Natural killer cell (primary cell): ENCODE measurements around the gene ABCC4. TPM values are rescaled to one million over a fixed set of nuclear protein-coding genes. Genes with fewer than 3 reads are reported as not detected.

Source experiments
- ATAC-seq, 3 donors: fragments of 150-1000 bp in 2 of 3; fragments of 200-7000 bp in 1 of 3; cut with Tn5 transposase; 1 replicate in 1 of 3; 2 replicates in 2 of 3; pipeline ENCODE4 v1.10.0; 2021; ENCODE audit warnings: mild to moderate bottlenecking in 2 of 3, moderate library complexity in 2 of 3
- DNase-seq, 2 donors: peaks; one replicate each; pipeline versions ENCODE4 v3.0.0 to v3.0.0-alpha.2; 2013 to 2021; ENCODE audit warnings: mixed read lengths in 1 of 2
- H3K27ac ChIP-seq: one replicate; pipeline ENCODE4 v1.5.1; 2013; ENCODE audit warnings: mild to moderate bottlenecking, low read length
- H3K27me3 ChIP-seq: one replicate; pipeline ENCODE4 v1.6.1; 2013; ENCODE audit warnings: low read length; ENCODE audit not compliant: control insufficient read depth, insufficient read depth
- H3K36me3 ChIP-seq: one replicate; pipeline ENCODE4 v1.6.1; 2013; ENCODE audit warnings: low read length; ENCODE audit not compliant: control insufficient read depth, insufficient read depth
- H3K4me1 ChIP-seq: one replicate; pipeline ENCODE4 v1.6.1; 2013; ENCODE audit warnings: low read length; ENCODE audit not compliant: control insufficient read depth, insufficient read depth
- H3K4me3 ChIP-seq: one replicate; pipeline ENCODE4 v1.5.1; 2013; ENCODE audit warnings: low read length
- H3K9me3 ChIP-seq: one replicate; pipeline ENCODE4 v1.6.1; 2013; ENCODE audit warnings: low read length; ENCODE audit not compliant: control insufficient read depth, insufficient read depth
- H3K27ac Mint-ChIP-seq, 2 donors: one replicate each; pipeline ENCODE4 v1.8.0; 2022; ENCODE audit warnings: mild to moderate bottlenecking in 2 of 2, mixed read lengths in 2 of 2, moderate library complexity in 1 of 2
- H3K27me3 Mint-ChIP-seq, 2 donors: one replicate each; pipeline ENCODE4 v1.8.0; 2022; ENCODE audit warnings: low read depth in 2 of 2, mixed read lengths in 2 of 2
- H3K36me3 Mint-ChIP-seq: one replicate; pipeline ENCODE4 v1.8.0; 2022; ENCODE audit warnings: mixed read lengths
- H3K4me1 Mint-ChIP-seq, 2 donors: one replicate each; pipeline ENCODE4 v1.8.0; 2022; ENCODE audit warnings: mixed read lengths in 2 of 2
- H3K4me3 Mint-ChIP-seq: one replicate; pipeline ENCODE4 v1.8.0; 2022; ENCODE audit warnings: mild to moderate bottlenecking, moderate library complexity, mixed read lengths
- H3K9me3 Mint-ChIP-seq, 2 donors: one replicate each; pipeline ENCODE4 v1.8.0; 2022; ENCODE audit warnings: mixed read lengths in 2 of 2
- CTCF ChIP-seq: fragments of 200-600 bp; IDR thresholded peaks from one replicate; pipeline ENCODE4 v1.8.0; 2022; ENCODE audit warnings: antibody characterized with exemption
- WGBS: methylation state at CpG from one replicate; pipeline ENCODE4 v1.1.7; 2013; ENCODE audit warnings: missing lambda C conversion rate; ENCODE audit not compliant: insufficient coverage; 5-methylcytosine and 5-hydroxymethylcytosine counted together
- intact Hi-C: fragments of 100-400 bp; cut with micrococcal nuclease; formaldehyde crosslinking; loops from one replicate; pipeline ENCODE4 v1.14.2; 2022
- total RNA-seq, 4 donors: library from RNA; stranded (reverse); fragments of 120-200 nt in 1 of 4; gene quantifications; one replicate each; pipeline versions ENCODE4 v1.2.3 to v1.2.4, GENCODE V29; 2013 to 2022

Gene ABCC4
- total RNA-seq, 3 donors from 2014 or later (not counting 1 experiment from before 2014, with no cell fraction given): 4.8 to 10.3 (median 6.5) TPM

- no peaks in the 10 kb centered on the region for H3K27me3 ChIP-seq
- no peak overlapping the region for H3K27ac ChIP-seq
- H3K4me3 ChIP-seq: no peak overlapping the region
- DNase-seq: no peak
- TF ChIP-seq CTCF: no peak
- no peaks in the 10 kb centered on the region for H3K36me3 Mint-ChIP-seq
- H3K36me3 ChIP-seq: no peaks in the 10 kb centered on the region
- WGBS: 92% methylated on average over 6 of the region's 6 CpGs
- no peak overlapping the region for H3K27ac Mint-ChIP-seq
- H3K9me3 ChIP-seq: peaks cover 2% of the 10 kb centered on the region
- no peak for ATAC-seq
- H3K9me3 Mint-ChIP-seq: peaks cover 0 to 2% of the 10 kb centered on the region in 2 donors
- intact Hi-C loops: no loop called here
- H3K4me3 Mint-ChIP-seq: no peak overlapping the region
- H3K27me3 Mint-ChIP-seq: no peaks in the 10 kb centered on the region
- H3K4me1 ChIP-seq: no peaks in the 10 kb centered on the region
- peaks cover 6 to 7% of the 10 kb centered on the region in 2 donors for H3K4me1 Mint-ChIP-seq
These were observed 33.4 kb downstream of the ABCC4 start for GRCh38 chr13:95267662-95268342.

DNA sequence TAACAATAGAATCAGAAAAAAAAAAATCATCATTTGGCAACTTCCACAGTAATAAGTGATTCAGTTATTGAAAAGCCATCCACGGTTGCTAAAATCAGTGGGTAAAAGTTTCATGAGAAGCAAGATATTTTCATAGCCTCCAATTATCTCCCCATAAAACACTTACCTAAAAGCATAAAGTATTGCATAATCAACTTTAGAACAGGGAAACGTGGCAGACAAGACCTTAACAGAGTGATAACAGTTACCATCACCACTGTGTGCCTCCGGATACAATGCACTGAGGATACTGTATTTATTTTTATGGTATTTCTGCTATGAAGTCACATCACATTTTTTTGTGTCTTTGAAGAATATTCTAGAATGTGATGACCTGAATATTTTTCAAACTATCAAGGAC is 37.0 kb downstream of the ABCC4 start:
- H3K36me3 ChIP-seq: no peaks in the 10 kb centered on the region
- Mint-ChIP-seq H3K36me3 (no peaks in the 10 kb centered on the region), H3K9me3 (peaks cover 0 to 2% of the 10 kb centered on the region in 2 donors), H3K4me1 (no peaks in the 10 kb centered on the region), H3K4me3 (no peak overlapping the region), H3K27me3 (no peaks in the 10 kb centered on the region), H3K27ac (no peak overlapping the region)
- no peak for ATAC-seq
- DNase-seq: no peak
- no peak overlapping the region for H3K4me3 ChIP-seq
- peaks cover 2% of the 10 kb centered on the region for H3K9me3 ChIP-seq
- TF ChIP-seq CTCF: no peak
- H3K4me1 ChIP-seq: no peaks in the 10 kb centered on the region
- no peaks in the 10 kb centered on the region for H3K27me3 ChIP-seq
- 86% methylated on average over 2 of the region's 3 CpGs for WGBS
- no peak overlapping the region for H3K27ac ChIP-seq
- intact Hi-C loops: no loop called here

- H3K36me3 ChIP-seq: no peaks in the 10 kb centered on the region
- TF ChIP-seq CTCF: no peak
- Mint-ChIP-seq H3K27ac (no peak overlapping the region), H3K27me3 (no peaks in the 10 kb centered on the region), H3K4me3 (no peak overlapping the region), H3K4me1 (no peaks in the 10 kb centered on the region), H3K9me3 (peaks cover 0 to 2% of the 10 kb centered on the region in 2 donors), H3K36me3 (no peaks in the 10 kb centered on the region)
- peaks cover 2% of the 10 kb centered on the region for H3K9me3 ChIP-seq
- H3K4me1 ChIP-seq: no peaks in the 10 kb centered on the region
- DNase-seq (no peak), ATAC-seq (no peak)
- 86% methylated on average over 7 of the region's 9 CpGs for WGBS
- no peak overlapping the region for H3K27ac ChIP-seq
- intact Hi-C loops: no loop called here
- no peak overlapping the region for H3K4me3 ChIP-seq
- H3K27me3 ChIP-seq: no peaks in the 10 kb centered on the region
These were observed 38.3 kb downstream of the ABCC4 start for GRCh38 chr13:95262837-95263384.
